ENCODE measurements around the gene MTUS2.

- no peak for TF ChIP-seq POLR2A (IDR thresholded peaks at IDR 0.05)
- TF ChIP-seq, protein P1, sequence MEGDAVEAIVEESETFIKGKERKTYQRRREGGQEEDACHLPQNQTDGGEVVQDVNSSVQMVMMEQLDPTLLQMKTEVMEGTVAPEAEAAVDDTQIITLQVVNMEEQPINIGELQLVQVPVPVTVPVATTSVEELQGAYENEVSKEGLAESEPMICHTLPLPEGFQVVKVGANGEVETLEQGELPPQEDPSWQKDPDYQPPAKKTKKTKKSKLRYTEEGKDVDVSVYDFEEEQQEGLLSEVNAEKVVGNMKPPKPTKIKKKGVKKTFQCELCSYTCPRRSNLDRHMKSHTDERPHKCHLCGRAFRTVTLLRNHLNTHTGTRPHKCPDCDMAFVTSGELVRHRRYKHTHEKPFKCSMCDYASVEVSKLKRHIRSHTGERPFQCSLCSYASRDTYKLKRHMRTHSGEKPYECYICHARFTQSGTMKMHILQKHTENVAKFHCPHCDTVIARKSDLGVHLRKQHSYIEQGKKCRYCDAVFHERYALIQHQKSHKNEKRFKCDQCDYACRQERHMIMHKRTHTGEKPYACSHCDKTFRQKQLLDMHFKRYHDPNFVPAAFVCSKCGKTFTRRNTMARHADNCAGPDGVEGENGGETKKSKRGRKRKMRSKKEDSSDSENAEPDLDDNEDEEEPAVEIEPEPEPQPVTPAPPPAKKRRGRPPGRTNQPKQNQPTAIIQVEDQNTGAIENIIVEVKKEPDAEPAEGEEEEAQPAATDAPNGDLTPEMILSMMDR (IDR thresholded peaks at IDR 0.05), result no peak
- no peak for TF ChIP-seq POLR2AphosphoS5 (IDR thresholded peaks at IDR 0.05)
Observed at GRCh38 chr13:29457299-29457698, 637.2 kb downstream of the MTUS2 start.
